ENCODE results near the gene CLDND2. TPM values are rescaled to one million over a fixed set of nuclear protein-coding genes. Genes with fewer than 3 reads are reported as not detected.

The CLDND2 gene
- total RNA-seq, 1 donor from 2014 or later: not detected

DNA sequence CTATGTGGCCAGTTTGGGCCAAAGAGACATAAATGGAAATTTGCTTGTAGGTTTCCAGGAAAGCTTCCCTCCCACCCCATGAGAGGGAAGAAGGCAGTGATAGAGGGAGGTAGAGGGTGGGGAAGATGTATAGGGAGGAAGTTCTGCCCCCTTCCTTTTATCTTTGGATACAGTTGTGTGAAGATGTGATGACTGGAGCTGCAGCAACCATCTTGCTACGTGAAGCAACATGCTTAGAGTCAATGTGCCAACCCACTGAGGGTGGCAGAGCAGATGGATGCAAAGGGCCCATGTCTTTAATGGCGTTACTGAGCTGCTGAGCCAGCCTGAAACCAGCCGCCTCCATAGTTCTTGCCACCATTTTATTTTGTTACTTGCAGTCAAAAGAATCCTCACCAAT is 37.6 kb downstream of the CLDND2 start:
- DNase-seq (ENCODE audit: low read depth, low spot score): no peak

DNA sequence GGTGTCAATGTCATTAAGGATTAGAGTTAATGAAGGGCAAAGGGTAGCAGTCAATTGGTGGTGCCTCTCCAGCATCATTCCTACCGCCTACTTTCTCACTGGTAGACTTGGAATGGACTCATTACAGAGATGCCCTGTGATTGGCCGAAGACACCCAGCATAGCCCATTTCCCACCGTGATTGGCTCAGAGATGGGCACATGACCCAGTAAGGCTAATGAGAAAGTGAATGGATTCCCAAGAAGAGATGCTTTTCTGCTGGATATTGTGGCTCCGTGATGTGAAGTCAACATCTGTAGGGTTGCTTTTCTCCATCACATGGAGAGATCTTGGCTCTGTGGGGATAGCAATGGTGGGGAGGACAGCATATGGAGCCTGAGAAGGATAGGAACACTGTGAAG is 38.4 kb downstream of the CLDND2 start:
- no peak for DNase-seq (ENCODE audit: low read depth, low spot score)

DNA sequence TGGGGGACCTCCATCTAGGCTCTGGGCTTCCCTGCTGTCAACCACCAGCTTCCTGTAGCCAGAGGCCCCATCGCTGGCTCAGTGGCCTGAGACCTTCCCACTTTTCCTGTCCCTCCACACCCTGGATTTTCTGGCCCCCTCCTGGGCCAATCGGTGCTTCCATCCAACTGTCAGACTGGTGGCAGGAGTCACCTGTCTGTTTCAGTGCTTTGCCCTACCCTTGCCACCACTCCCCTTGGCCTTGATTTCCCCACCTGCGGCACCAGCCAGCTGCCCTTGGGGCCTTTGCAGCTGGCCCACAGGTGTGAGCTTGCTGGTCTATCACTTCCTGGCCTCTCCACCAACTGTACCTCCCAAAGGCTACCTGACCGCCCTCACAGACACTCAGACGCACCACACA is 39.4 kb downstream of the CLDND2 start:
- DNase-seq (ENCODE audit: low read depth, low spot score): no peak

DNA sequence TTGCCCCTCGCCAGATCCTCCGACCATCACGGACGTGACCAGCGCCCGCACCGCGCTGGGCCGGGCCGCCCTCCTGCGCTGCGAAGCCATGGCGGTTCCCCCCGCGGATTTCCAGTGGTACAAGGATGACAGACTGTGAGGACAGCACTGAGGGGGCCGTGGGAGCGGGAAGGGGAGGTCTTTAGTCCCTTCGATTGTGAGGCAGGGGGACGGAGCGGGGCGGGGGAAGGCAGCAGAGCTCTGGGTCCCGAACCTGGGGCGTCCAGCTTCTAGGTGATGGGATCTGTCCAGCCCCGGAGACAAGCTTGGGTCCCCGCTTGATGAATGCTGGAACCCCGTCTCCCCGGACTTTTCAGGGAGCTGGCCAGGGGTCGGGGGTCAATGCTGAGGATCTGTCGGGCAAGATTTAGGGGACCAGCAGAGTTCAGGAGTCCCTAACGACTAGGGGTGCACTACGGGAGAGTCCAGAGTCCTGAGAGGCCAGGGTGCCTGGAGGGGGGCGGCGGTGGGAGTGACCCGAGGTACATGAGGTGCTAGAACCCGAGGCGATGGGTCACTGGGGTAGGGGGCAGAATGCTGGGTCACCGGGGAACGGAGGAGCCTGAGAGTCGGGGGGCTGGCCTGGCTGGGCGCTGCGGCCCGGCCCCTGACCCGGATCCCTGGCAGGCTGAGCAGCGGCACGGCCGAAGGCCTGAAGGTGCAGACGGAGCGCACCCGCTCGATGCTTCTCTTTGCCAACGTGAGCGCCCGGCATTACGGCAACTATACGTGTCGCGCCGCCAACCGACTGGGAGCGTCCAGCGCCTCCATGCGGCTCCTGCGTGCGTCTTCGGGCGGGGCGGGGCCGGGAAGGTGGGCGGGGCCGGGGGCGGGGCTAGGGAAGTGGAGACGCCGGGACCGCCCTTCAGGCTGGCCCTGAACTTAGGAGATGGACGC is 41.5 kb downstream of the CLDND2 start:
- DNase-seq (ENCODE audit: low read depth, low spot score): no peak

DNA sequence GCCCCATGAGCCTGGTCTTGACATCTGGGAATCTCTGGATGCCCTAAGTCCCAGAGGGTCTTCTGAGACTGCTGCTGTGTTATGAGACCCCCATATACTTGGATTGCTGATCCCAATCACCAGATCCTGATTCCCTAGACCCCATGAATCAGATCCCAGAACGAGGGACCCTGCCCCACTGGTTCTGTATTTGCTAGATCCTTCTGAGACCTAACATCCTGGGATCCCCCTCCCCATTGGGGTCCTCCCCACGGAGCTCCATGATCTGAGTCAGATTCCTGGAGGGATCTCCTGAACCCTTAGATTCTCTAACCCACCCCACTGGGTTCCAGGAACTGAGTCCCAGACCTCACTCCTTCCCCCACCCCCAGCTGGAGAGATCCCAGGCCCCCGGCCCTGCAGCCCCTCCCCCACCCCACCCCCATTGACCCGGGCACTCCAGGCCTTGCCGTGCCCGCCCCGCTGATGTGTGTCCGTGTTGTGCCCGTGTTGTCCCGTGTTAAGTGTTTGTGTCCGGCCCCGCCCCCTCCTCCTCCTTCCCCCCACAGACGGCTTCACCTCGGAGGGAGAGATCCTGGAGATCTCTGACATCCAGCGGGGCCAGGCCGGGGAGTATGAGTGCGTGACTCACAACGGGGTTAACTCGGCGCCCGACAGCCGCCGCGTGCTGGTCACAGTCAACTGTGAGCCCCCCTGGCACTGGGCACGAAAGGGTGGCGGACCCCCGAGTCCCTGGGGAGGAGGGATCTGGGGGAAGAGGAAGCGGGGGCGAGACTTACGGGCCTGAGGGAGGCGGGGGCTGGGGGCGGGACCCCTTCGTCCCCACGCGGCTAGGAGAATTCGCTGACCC is 42.4 kb downstream of the CLDND2 start:
- no peak for DNase-seq (ENCODE audit: low read depth, low spot score)

DNA sequence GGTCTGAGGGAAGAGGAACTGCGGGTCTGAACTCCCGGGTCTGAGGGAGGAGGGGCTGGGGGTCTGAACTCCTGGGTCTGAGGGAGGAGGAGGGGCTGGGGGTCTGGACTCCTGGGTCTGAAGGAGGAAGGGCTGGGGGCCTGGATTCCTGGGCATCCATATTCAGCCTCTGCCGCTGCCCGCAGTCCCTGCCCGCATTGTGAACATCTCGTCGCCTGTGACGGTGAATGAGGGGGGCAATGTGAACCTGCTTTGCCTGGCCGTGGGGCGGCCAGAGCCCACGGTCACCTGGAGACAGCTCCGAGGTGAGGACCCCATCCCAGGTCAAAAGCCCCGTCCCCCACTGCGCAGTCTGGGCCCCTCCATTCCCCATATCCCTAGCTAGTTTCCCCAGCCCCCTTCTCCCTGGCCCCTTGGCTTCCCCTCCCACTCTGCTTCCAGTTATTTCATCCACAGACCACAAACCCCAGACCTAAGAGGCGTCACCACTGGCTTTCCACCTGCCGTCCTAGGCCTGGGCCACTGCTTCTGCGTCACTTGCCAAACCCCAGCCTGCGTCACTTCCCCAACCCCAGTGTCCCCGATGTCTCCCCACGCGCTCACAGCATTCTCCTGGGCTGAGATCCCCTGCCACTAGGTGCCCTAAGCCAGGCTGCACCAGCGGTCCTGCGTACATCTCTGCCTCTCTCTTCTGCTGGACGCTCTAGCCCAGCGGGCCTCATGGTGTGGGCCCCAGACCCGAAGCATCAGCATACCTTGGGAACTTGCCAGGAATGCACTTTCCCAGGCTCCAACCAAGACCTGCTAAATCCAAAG is 43.4 kb downstream of the CLDND2 start:
- no peak for DNase-seq (ENCODE audit: low read depth, low spot score)

DNA sequence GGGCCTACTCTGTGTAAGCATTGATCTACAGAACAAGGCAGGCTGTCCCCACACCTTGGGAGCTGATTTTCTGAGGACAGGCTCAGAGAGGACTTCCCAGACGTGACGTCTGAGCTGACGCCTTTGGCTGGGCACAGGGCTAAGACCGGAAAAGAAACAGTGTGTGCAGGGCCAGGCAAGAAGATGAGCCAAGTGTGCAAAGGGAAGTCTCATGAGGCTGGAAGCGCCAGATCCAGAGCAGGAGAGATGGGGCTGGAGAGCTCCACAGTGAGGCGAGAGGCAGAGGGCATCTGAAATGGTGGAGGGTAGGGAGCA is 44.7 kb downstream of the CLDND2 start:
- DNase-seq (ENCODE audit: low read depth, low spot score): no peak

DNA sequence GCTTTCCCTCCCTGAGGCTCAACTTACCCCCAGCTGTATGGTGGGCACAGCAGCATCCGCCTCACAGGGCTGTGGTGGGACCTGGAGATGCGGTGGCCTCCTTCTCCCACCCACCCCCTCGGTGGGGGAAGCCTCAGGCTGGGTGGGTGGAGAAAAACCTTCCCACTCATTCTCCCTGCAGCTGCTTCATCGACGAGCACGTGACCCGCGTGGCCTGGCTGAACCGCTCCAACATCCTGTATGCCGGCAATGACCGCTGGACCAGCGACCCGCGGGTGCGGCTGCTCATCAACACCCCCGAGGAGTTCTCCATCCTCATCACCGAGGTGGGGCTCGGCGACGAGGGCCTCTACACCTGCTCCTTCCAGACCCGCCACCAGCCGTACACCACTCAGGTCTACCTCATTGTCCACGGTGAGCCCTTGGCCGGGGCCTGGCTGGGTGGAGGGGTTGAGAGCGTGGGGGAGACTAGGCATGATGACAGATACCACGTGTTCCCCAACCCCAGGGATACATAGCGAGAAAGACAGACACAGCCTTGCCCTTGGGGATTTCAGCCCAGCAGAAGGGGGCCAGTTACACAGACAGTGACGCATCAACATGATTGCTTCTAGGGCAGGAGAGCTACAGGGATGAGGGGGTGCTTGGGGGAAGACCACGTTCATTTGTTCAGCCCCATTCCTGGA is 45.2 kb downstream of the CLDND2 start:
- DNase-seq (ENCODE audit: low read depth, low spot score): no peak

DNA sequence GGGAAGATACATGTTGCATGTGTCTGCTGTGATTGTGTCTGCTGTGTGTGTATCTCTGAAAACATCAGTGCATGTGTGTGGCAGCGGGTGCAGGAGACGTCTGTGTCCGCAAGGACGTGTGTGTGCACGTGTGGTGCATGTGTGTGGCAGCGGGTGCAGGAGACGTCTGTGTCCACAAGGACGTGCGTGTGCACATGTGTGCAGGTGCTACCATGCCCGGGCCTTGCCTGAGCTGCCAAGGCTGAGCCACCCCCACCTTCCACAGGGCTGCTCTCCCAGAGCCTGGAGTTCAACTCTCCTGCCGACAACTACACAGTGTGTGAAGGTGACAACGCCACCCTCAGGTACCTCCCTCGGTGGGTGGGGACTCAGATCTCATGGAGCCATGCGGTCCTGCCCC is 47.0 kb downstream of the CLDND2 start:
- DNase-seq (ENCODE audit: low read depth, low spot score): no peak

DNA sequence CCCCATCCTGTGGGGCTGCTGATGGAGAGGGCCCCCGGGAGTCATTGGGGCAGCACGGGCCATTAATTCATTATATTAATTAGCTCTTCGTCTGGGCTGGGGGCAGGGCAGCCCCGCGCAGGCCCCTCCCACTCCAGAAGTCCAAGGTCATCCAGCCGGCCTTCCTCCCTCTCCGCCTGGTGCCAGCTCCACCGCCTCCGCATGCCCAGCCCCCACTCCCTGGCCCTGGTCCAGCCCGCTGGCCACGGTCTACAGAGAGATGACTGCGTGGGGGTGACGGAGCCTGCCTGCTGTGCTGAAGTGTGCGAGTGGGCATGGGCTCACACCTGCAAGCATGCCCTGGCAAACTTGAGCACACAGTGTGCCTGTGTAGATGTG is 48.5 kb downstream of the CLDND2 start:
- no peak for DNase-seq (ENCODE audit: low read depth, low spot score)

DNA sequence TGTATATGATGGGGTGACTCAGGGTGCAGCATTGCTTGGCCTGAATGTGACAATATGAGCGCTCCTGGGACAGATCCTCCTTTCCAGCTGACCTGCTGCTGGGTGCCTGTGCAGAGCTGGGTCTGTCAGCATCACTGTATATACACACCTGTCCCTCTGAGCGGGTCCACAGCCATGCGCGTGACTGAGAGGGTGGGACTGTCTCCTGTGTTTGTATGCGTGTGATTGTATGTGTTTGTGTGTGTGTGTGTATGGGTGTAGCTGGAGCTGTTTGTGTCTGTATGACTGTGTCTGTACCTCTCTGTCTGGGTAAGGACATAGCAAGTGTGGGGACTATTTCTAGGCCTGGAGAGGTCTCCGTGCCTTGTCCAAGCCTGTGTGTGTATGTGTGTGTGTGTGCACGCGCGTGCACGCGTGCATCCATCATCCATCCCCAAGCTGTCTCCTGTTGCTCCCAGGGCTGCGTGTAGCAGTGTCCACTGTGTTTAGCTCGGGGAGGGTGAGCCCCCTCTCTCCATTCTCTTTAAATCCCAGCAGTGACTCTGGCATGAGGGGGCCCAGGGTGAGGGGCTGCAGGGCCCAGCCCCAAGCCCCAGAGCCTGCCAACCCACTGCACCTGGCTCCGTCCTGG is 49.0 kb downstream of the CLDND2 start:
- DNase-seq (ENCODE audit: low read depth, low spot score): no peak

DNA sequence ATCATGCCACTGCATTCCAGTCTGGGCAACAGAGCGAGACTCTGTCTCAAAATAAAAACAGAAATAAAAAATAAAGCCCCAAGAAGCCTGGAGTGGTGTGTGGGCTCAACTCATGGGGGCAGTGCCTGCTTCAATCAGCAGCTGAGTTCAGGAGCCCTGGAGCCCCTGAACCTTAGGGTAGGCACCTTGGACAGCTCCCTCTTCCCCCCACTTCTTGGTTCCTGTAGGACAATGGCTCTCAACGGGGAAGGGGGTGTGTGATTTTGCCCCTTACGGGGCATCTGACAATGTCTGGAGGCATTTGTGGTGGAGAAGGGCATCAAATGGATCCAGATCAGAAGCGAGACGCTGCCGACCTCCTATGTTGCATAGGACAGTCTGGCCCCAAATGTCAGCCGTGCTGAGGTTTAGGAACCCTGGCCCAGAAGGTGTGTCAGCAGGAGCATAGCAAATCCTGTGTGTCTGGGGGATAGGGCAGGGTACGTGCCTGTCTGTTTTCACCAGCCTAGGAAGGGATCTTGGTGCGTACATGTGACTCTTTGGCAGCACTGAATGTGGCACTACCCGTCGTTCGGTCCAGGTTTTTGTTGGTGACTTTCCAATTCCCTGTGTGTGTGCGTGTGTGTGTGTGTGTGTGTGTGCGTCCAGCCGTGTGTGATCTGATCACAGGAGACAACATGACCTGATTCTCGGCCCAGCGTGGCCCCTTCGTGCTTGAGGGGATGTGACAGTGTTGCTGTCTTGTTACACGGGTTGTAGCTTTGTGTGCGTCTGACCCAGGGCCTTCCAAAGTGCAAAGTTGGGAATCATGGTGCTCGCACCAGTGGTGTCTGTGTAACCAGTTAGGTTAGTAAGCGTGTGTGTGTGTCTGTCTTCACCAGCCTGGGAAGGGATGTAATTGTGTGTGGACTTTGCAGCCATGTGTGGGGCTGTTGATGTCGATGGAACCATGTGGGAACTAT is 49.8 kb downstream of the CLDND2 start:
- DNase-seq (ENCODE audit: low read depth, low spot score): no peak

DNA sequence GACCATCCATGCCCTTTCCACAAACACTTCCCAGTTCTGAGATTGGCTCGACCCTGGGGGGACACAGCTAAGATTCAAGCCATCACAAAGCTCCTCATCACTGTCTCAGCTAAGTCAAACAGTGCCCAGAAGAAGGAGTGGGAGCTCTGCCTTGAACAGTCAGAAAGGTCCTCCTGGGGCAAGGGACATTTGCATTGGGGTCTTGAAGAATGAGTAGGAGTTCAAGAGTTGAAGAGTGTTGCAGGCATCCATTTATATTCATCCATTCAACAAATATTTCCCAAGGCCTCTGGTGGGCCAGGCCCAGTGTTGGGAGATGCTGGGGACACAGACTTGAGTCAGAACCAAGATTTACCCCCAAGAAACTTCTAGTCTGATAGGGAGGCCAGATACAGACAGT is 50.8 kb downstream of the CLDND2 start:
- DNase-seq (ENCODE audit: low read depth, low spot score): no peak

DNA sequence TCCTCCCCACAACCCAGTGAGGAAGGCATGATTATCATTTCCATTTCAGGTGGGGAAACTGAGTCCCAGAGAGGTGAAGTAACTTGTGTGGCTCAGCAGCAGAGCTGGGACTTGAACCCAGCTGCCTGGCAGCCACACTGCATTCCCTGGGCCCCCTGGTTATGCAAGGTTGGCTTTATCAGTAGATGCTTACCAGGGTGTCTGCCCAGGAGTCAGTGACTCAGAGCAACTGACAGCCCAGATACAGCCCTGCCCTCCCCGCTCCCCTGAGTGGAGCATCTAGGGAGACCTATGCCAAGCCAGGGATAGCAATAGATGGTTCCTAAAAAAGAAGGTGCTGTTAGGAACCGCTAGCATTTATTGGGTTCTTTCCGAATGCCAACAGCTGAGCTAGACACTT is 51.4 kb downstream of the CLDND2 start:
- DNase-seq (ENCODE audit: low read depth, low spot score): no peak

Other genes starting within 250 kb of the CLDND2 start
- gene SIGLEC9, start 244.1 kb downstream of the CLDND2 start, total RNA-seq: not detected in 2 replicates
- gene SIGLEC7, start 226.7 kb downstream of the CLDND2 start, total RNA-seq: not detected in 2 replicates
- gene CD33, start 143.9 kb downstream of the CLDND2 start, total RNA-seq: not detected in 2 replicates
- not detected in 2 replicates for gene SIGLECL1, start 117.9 kb downstream of the CLDND2 start, total RNA-seq
- gene IGLON5, start 57.4 kb downstream of the CLDND2 start, total RNA-seq: not detected in 2 replicates
- gene VSIG10L, start 26.9 kb downstream of the CLDND2 start, total RNA-seq: 0.04 and 0.07 TPM in 2 replicates
- gene ETFB, start 2.6 kb downstream of the CLDND2 start, total RNA-seq: 65.6 and 66.1 TPM in 2 replicates
- gene NKG7, start 3.7 kb upstream of the CLDND2 start, total RNA-seq: not detected in 2 replicates
- not detected in 2 replicates for gene LIM2, start 19.0 kb upstream of the CLDND2 start, total RNA-seq
- not detected in 2 replicates for gene C19orf84, start 21.6 kb upstream of the CLDND2 start, total RNA-seq
- gene SIGLEC10, start 48.6 kb upstream of the CLDND2 start, total RNA-seq: not detected in 2 replicates
- not detected in 2 replicates for gene SIGLEC8, start 89.5 kb upstream of the CLDND2 start, total RNA-seq
- not detected in 2 replicates for gene CEACAM18, start 109.5 kb upstream of the CLDND2 start, total RNA-seq
- gene SIGLEC12, start 132.8 kb upstream of the CLDND2 start, total RNA-seq: not detected in 2 replicates
- not detected in 2 replicates for gene SIGLEC6, start 162.7 kb upstream of the CLDND2 start, total RNA-seq
- gene ZNF175, start 202.3 kb upstream of the CLDND2 start, total RNA-seq: 3.5 and 7.4 TPM in 2 replicates